ENCODE results near the gene NR5A1. TPM values are rescaled to one million over a fixed set of nuclear protein-coding genes. Genes with fewer than 3 reads are reported as not detected.

NR5A1 gene
- total and polyA plus RNA-seq, 2 of the 13 experiments (the other 11 are each of a cell fraction or from before 2014, with no cell fraction given): 28.9 to 44.7 TPM

GRCh38 chr9:124452841-124453585 lies 54.2 kb downstream of the NR5A1 start (continued):
- TF ChIP-seq MEF2D (CRISPR knock-in tag; IDR thresholded peaks at IDR 0.05): no peak
- TF ChIP-seq ZBTB2 (CRISPR knock-in tag; IDR thresholded peaks at IDR 0.05; ENCODE audit: low read depth): no peak
- no peak for TF ChIP-seq SIX4 (CRISPR knock-in tag; IDR thresholded peaks at IDR 0.05)
- TF ChIP-seq SNAI1 (CRISPR knock-in tag; IDR thresholded peaks at IDR 0.05; ENCODE audit: borderline replicate concordance): no peak
- TF ChIP-seq NFRKB (IDR thresholded peaks at IDR 0.05): no peak
- TF ChIP-seq ATF7-NPFF (CRISPR knock-in tag; IDR thresholded peaks at IDR 0.05; ENCODE audit: low read depth): no peak
- no peak for TF ChIP-seq RAD21 (CRISPR knock-in tag; IDR thresholded peaks at IDR 0.05)
- TF ChIP-seq SMAD3 (CRISPR knock-in tag; IDR thresholded peaks at IDR 0.05): no peak
- no peak for TF ChIP-seq FLYWCH1 (CRISPR knock-in tag; IDR thresholded peaks at IDR 0.05)

- no peaks in the 10 kb centered on the region for H3K79me2 ChIP-seq (ENCODE audit: insufficient read depth, low read length)
- peaks cover 10% of the 10 kb centered on the region; the same call in 1 of the 2 replicates for H3K4me1 ChIP-seq (ENCODE audit: insufficient read depth, low read length)
- no peak for FAIRE-seq
- TF ChIP-seq CREB3 (CRISPR knock-in tag; IDR thresholded peaks at IDR 0.05) (no peak), ZNF350 (CRISPR knock-in tag; IDR thresholded peaks at IDR 0.05; ENCODE audit: borderline replicate concordance, low read depth) (no peak), ZNF775 (CRISPR knock-in tag; IDR thresholded peaks at IDR 0.05; ENCODE audit: borderline replicate concordance) (no peak), ZBTB33 (CRISPR knock-in tag; IDR thresholded peaks at IDR 0.05) (no peak), AFF4 (CRISPR knock-in tag; IDR thresholded peaks at IDR 0.05) (no peak)
- 47% methylated on average over 14 of the region's 19 CpGs for WGBS (ENCODE audit: low lambda C conversion rate)
- H3K4me2 ChIP-seq (ENCODE audit: low read depth, low read length): no peak overlapping the region
- no peaks in the 10 kb centered on the region for H3K9me3 ChIP-seq (ENCODE audit: low read length)
- ChIA-PET CTCF (ENCODE audit: low intra/inter-chr PET ratio, low total read pairs) (no interaction called here), POLR2A (no interaction called here)
- H3K27me3 ChIP-seq (ENCODE audit: control insufficient read depth in 1 of 2, insufficient read depth in 2 of 2, low read length in 2 of 2): peaks cover 15 to 43% of the 10 kb centered on the region in 2 experiments; a peak in 3 of 5 replicates
- intact Hi-C loops (cut with micrococcal nuclease; ENCODE audit: unreplicated experiment): no loop called here
- H3K9ac ChIP-seq (ENCODE audit: insufficient read depth, low read depth, low read length): no peak overlapping the region
- no peak overlapping the region for H2AFZ ChIP-seq (ENCODE audit: low read length)
- no peaks in the 10 kb centered on the region for H3K36me3 ChIP-seq (replicated peaks in 1 of 2; ENCODE audit: control insufficient read depth in 1 of 2, insufficient read depth in 2 of 2, low read length in 2 of 2)
- in situ Hi-C loops (cut with HindIII; ENCODE audit: extremely low pct_ligation_motif_present, low pct_unique_long_range_greater_than_20kb): no loop called here
- H3K27ac ChIP-seq (ENCODE audit: extremely low read length, insufficient read depth, low read length): no peak overlapping the region
- H4K20me1 ChIP-seq (ENCODE audit: insufficient read depth, low read length): no peaks in the 10 kb centered on the region
- BruUV-seq (replicated peaks): no TSS peak
- H3K4me3 ChIP-seq (replicated peaks in 1 of 3; ENCODE audit: insufficient read depth in 1 of 3, low read depth in 2 of 3, low read length in 3 of 3): no peak overlapping the region
- DNase-seq (ENCODE audit: low spot score): no peak
- ATAC-seq: no peak
These were observed 54.9 kb downstream of the NR5A1 start for GRCh38 chr9:124452326-124452725.
